Measurements from ENCODE around the gene DAZAP1. TPM values are rescaled to one million over a fixed set of nuclear protein-coding genes. Genes with fewer than 3 reads are reported as not detected.

DAZAP1 gene
- total and polyA plus RNA-seq, 7 donors, result 59.9 to 122 (median 90.9) TPM

DNA sequence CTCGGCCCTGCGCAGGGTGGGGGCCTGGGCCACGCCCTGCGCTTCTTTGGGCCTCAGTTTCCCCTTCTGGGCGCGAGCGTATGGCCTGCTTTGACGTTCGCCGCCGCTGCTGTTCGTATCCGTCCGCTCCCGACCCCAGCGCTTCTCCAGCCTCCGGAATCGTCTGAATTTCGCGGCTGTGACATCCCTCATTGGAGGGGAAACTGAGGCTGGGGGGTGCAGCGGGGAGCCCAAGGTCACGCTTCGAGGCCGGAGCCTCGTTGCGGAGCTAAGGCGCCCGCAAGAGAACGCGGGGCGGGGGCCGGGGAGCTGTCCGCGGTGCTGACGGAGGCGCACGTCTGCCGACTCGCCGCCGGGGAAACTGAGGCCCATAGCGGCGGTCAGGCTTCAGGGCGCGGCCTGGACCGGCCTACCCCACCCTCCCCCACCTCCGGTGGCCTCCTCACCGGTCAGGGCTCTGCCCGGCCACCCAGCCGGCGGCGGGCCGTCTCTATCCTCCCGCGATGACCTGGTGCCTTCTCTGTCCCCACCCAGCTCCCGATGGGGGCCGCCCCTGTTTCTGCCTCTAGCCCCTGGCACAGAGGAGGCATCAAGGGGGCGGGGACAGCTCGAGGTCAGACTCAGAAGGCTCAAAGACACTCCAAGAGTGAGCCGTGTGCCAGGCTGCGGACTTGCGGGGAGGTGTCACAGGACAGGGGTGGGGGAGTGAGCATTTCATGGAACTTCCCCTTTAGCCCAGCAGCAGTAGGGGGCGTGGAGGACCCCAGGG is 39.5 kb downstream of the DAZAP1 start:
- H3K27me3 ChIP-seq (ENCODE audit: insufficient read depth in 3 of 3, low read length in 2 of 3), result peaks cover 0 to 64% (median 44%) of the 10 kb centered on the region in 3 donors
- H3K36me3 ChIP-seq (ENCODE audit: insufficient read depth in 1 of 2, low read depth in 1 of 2), result peaks cover 4 to 12% of the 10 kb centered on the region in 2 donors
- intact Hi-C loops (cut with DNase I), result loop anchor here in 1 of 2 donors (1.0 to 10.0 kb wide), 3 partner anchors 25 to 162 kb away; partner anchors contain the start of gene EFNA2
- H3K27ac ChIP-seq, result no peak overlapping the region
- no peaks in the 10 kb centered on the region for H3K4me1 ChIP-seq
- TF ChIP-seq, protein P1, sequence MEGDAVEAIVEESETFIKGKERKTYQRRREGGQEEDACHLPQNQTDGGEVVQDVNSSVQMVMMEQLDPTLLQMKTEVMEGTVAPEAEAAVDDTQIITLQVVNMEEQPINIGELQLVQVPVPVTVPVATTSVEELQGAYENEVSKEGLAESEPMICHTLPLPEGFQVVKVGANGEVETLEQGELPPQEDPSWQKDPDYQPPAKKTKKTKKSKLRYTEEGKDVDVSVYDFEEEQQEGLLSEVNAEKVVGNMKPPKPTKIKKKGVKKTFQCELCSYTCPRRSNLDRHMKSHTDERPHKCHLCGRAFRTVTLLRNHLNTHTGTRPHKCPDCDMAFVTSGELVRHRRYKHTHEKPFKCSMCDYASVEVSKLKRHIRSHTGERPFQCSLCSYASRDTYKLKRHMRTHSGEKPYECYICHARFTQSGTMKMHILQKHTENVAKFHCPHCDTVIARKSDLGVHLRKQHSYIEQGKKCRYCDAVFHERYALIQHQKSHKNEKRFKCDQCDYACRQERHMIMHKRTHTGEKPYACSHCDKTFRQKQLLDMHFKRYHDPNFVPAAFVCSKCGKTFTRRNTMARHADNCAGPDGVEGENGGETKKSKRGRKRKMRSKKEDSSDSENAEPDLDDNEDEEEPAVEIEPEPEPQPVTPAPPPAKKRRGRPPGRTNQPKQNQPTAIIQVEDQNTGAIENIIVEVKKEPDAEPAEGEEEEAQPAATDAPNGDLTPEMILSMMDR (IDR thresholded peaks at IDR 0.05), result no peak
- peak overlapping the region; percentile 53 for H3K4me3 ChIP-seq
- ATAC-seq, result no peak
- no peak for DNase-seq
- 3 to 4% (median 4%) methylated on average over 45 to 63 of the region's 63 CpGs for WGBS, 3 donors
- H3K9me3 ChIP-seq, result no peaks in the 10 kb centered on the region

DNA sequence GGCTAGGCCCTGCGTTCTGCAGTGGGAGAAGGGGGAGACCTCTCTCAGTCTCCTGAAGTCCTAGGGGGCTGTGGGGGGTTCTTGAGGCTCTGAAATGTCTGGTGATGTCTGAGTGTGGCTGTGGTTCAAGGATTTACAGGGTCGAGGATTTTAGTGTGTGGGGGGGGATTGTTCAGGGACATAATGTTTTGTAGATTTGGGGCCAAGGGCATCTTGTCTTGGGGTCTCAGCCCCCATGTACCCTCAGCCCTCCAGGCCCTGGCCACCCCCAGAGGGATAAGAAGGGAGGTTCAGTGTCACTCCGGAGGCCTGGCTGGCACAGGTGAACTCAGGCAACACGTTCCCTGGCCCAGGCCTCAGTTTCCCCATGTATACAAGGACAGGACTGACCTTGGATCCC is 40.1 kb downstream of the DAZAP1 start:
- Histone ChIP-seq H3K4me1 (no peaks in the 10 kb centered on the region), H3K27ac (no peak overlapping the region), H3K36me3 (ENCODE audit: insufficient read depth in 1 of 2, low read depth in 1 of 2) (peaks cover 0 to 5% of the 10 kb centered on the region in 2 donors), H3K9me3 (no peaks in the 10 kb centered on the region), H3K27me3 (ENCODE audit: insufficient read depth in 3 of 3, low read length in 2 of 3) (peaks cover 0 to 70% (median 49%) of the 10 kb centered on the region in 3 donors), H3K4me3 (no peak overlapping the region)
- intact Hi-C loops (cut with DNase I), result loop anchor here in 1 of 2 donors (5.0 to 10.0 kb wide), 2 partner anchors 130 to 163 kb away; partner anchors contain the start of gene EFNA2
- 27 to 39% (median 29%) methylated on average over 4 of the region's 4 CpGs for WGBS, 3 donors
- DNase-seq (no peak), ATAC-seq (no peak)
- TF ChIP-seq, protein P1 (IDR thresholded peaks at IDR 0.05), result no peak

DNA sequence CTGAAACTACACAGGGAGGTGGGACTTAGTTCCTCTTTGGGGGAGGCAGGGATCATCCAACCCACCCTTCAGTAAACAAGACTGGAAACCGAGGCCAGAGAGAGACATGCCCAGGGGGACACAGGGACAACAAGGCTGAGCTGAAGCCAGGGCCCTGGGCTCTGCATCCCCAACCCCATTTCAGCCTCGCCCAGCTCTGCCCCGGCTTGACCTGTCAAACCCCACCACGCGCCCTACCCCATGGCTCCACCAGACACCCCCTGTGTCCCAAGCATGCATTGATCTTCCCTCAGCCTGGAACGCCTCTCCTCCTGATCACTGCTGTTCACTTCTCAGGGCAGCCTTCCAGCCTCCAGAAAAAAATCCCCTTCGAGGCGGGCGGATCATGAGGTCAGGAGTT is 40.6 kb downstream of the DAZAP1 start:
- WGBS, 3 donors, result 72 to 86% (median 82%) methylated on average over 9 of the region's 9 CpGs
- no peaks in the 10 kb centered on the region for H3K4me1 ChIP-seq
- no peak for ATAC-seq
- TF ChIP-seq, protein P1 (IDR thresholded peaks at IDR 0.05), result no peak
- peaks cover 0 to 74% (median 53%) of the 10 kb centered on the region in 3 donors for H3K27me3 ChIP-seq (ENCODE audit: insufficient read depth in 3 of 3, low read length in 2 of 3)
- intact Hi-C loops (cut with DNase I), result loop anchor here in 1 of 2 donors (5.0 to 10.0 kb wide), 2 partner anchors 131 to 163 kb away; partner anchors contain the start of gene EFNA2
- H3K4me3 ChIP-seq, result no peak overlapping the region
- H3K36me3 ChIP-seq (ENCODE audit: insufficient read depth in 1 of 2, low read depth in 1 of 2), result peaks cover 0 to 1% of the 10 kb centered on the region in 2 donors
- DNase-seq, result no peak
- H3K9me3 ChIP-seq, result no peaks in the 10 kb centered on the region
- H3K27ac ChIP-seq, result no peak overlapping the region

DNA sequence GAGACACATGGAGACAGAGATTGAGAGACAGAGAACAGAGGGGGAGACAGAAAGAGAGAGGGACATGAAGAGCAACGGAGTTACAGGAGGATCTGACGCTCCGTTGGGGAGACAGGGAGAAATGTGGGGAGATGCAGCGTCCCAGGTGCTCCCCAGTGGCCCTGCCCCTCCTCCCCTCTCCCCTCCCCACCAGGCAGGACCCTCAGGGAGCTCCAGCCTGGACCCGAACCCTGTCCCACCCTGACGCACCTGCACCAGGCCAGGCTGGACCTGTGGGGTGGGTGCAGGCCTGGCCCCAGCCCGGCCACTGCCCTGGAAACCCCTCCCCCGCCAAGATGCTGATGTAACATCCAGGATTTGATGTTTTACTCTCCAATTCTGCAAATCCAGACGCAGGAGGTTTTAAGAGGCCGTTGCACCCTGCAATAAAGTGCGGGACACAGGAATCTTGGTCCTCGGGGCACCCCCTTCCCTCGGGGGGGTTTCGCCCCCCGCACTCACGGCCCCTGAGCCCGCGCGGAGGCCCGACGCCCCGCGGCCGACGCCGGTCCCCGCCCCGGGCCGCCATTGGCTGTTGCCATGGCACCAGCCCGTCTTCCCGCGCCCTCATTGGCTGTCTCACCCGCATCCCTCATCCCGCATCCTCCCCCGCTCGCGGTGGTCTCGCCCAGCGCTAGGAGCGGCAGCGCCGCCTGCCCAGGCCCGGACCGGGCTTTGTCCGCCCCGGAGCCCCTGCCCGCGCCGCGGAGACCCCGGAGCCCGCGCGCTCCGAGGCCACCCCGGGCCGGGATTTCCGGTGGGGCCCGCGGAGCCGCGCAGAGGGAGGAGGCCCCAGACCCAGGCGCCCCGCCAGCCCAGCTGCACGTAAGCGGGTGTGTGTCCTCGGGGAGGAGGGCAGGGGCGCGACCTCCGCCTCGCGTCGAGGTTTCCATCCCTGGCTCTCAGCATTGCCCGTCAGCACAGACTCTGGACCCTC is 42.4 kb downstream of the DAZAP1 start, which contains the start of gene APC2:
Gene APC2 (plus strand): TSS at position 655 of the 976 bp plus-strand sequence. CDS start 2,881 bp downstream, outside the sequence.
- no peaks in the 10 kb centered on the region for H3K36me3 ChIP-seq (ENCODE audit: insufficient read depth in 1 of 2, low read depth in 1 of 2)
- WGBS, 3 donors, result 2 to 3% (median 2%) methylated on average over 62 to 74 of the region's 74 CpGs
- DNase-seq (no peak), ATAC-seq (no peak)
- H3K4me3 ChIP-seq, result no peak within 1 kb of the TSS
- TF ChIP-seq, protein P1 (IDR thresholded peaks at IDR 0.05), result no peak
- H3K27me3 ChIP-seq (ENCODE audit: insufficient read depth in 3 of 3, low read length in 2 of 3), result peaks cover 0 to 91% (median 63%) of the 10 kb centered on the region in 3 donors
- intact Hi-C loops (cut with DNase I), result loop anchor here in 1 of 2 donors (5.0 to 10.0 kb wide), 2 partner anchors 132 to 165 kb away; partner anchors contain the start of gene EFNA2
- no peaks in the 10 kb centered on the region for H3K4me1 ChIP-seq
- H3K9me3 ChIP-seq, result no peaks in the 10 kb centered on the region
- H3K27ac ChIP-seq, result no peak within 1 kb of the TSS
